Natural killer cell (primary cell): Measurements from ENCODE around the gene LHFPL2. TPM values are rescaled to one million over a fixed set of nuclear protein-coding genes. Genes with fewer than 3 reads are reported as not detected.

Experiments used
- ATAC-seq, 3 donors: fragments of 150-1000 bp in 2 of 3; fragments of 200-7000 bp in 1 of 3; cut with Tn5 transposase; 1 replicate in 1 of 3; 2 replicates in 2 of 3; pipeline ENCODE4 v1.10.0; 2021; ENCODE audit warnings: mild to moderate bottlenecking in 2 of 3, moderate library complexity in 2 of 3
- DNase-seq, 2 donors: peaks; one replicate each; pipeline versions ENCODE4 v3.0.0 to v3.0.0-alpha.2; 2013 to 2021; ENCODE audit warnings: mixed read lengths in 1 of 2
- H3K27ac ChIP-seq: one replicate; pipeline ENCODE4 v1.5.1; 2013; ENCODE audit warnings: mild to moderate bottlenecking, low read length
- H3K27me3 ChIP-seq: one replicate; pipeline ENCODE4 v1.6.1; 2013; ENCODE audit warnings: low read length; ENCODE audit not compliant: control insufficient read depth, insufficient read depth
- H3K36me3 ChIP-seq: one replicate; pipeline ENCODE4 v1.6.1; 2013; ENCODE audit warnings: low read length; ENCODE audit not compliant: control insufficient read depth, insufficient read depth
- H3K4me1 ChIP-seq: one replicate; pipeline ENCODE4 v1.6.1; 2013; ENCODE audit warnings: low read length; ENCODE audit not compliant: control insufficient read depth, insufficient read depth
- H3K4me3 ChIP-seq: one replicate; pipeline ENCODE4 v1.5.1; 2013; ENCODE audit warnings: low read length
- H3K9me3 ChIP-seq: one replicate; pipeline ENCODE4 v1.6.1; 2013; ENCODE audit warnings: low read length; ENCODE audit not compliant: control insufficient read depth, insufficient read depth
- H3K27ac Mint-ChIP-seq, 2 donors: one replicate each; pipeline ENCODE4 v1.8.0; 2022; ENCODE audit warnings: mild to moderate bottlenecking in 2 of 2, mixed read lengths in 2 of 2, moderate library complexity in 1 of 2
- H3K27me3 Mint-ChIP-seq, 2 donors: one replicate each; pipeline ENCODE4 v1.8.0; 2022; ENCODE audit warnings: low read depth in 2 of 2, mixed read lengths in 2 of 2
- H3K36me3 Mint-ChIP-seq: one replicate; pipeline ENCODE4 v1.8.0; 2022; ENCODE audit warnings: mixed read lengths
- H3K4me1 Mint-ChIP-seq, 2 donors: one replicate each; pipeline ENCODE4 v1.8.0; 2022; ENCODE audit warnings: mixed read lengths in 2 of 2
- H3K4me3 Mint-ChIP-seq: one replicate; pipeline ENCODE4 v1.8.0; 2022; ENCODE audit warnings: mild to moderate bottlenecking, moderate library complexity, mixed read lengths
- H3K9me3 Mint-ChIP-seq, 2 donors: one replicate each; pipeline ENCODE4 v1.8.0; 2022; ENCODE audit warnings: mixed read lengths in 2 of 2
- CTCF ChIP-seq: fragments of 200-600 bp; IDR thresholded peaks from one replicate; pipeline ENCODE4 v1.8.0; 2022; ENCODE audit warnings: antibody characterized with exemption
- WGBS: methylation state at CpG from one replicate; pipeline ENCODE4 v1.1.7; 2013; ENCODE audit warnings: missing lambda C conversion rate; ENCODE audit not compliant: insufficient coverage; 5-methylcytosine and 5-hydroxymethylcytosine counted together
- intact Hi-C: fragments of 100-400 bp; cut with micrococcal nuclease; formaldehyde crosslinking; loops from one replicate; pipeline ENCODE4 v1.14.2; 2022
- total RNA-seq, 4 donors: library from RNA; stranded (reverse); fragments of 120-200 nt in 1 of 4; gene quantifications; one replicate each; pipeline versions ENCODE4 v1.2.3 to v1.2.4, GENCODE V29; 2013 to 2022

The LHFPL2 gene
- total RNA-seq, 3 donors from 2014 or later (not counting 1 experiment from before 2014, with no cell fraction given) = 0.85 to 1.9 (median 1.00) TPM

- Histone ChIP-seq H3K4me1 (no peaks in the 10 kb centered on the region), H3K36me3 (no peaks in the 10 kb centered on the region), H3K27me3 (no peaks in the 10 kb centered on the region), H3K27ac (no peak overlapping the region), H3K4me3 (no peak overlapping the region), H3K9me3 (no peaks in the 10 kb centered on the region)
- intact Hi-C loops = no loop called here
- ATAC-seq (no peak), DNase-seq (no peak)
- no peak for TF ChIP-seq CTCF
- no peaks in the 10 kb centered on the region for H3K4me1 Mint-ChIP-seq
- H3K27me3 Mint-ChIP-seq = peaks cover 7 to 46% of the 10 kb centered on the region in 2 donors
- no peak overlapping the region for H3K27ac Mint-ChIP-seq
- WGBS = 72% methylated on average over 7 of the region's 7 CpGs
- H3K36me3 Mint-ChIP-seq = no peaks in the 10 kb centered on the region
- no peak overlapping the region for H3K4me3 Mint-ChIP-seq
- H3K9me3 Mint-ChIP-seq = no peaks in the 10 kb centered on the region
Measured at GRCh38 chr5:78594610-78595457, 53.7 kb downstream of the LHFPL2 start.

- H3K4me3 ChIP-seq = no peak overlapping the region
- H3K27ac ChIP-seq = no peak overlapping the region
- no peak for TF ChIP-seq CTCF
- H3K27ac Mint-ChIP-seq = no peak overlapping the region
- no peaks in the 10 kb centered on the region for H3K4me1 ChIP-seq
- H3K36me3 Mint-ChIP-seq = no peaks in the 10 kb centered on the region
- ATAC-seq (peak in 1 of 3 donors; percentile 4), DNase-seq (no peak)
- no peaks in the 10 kb centered on the region for H3K9me3 Mint-ChIP-seq
- no peaks in the 10 kb centered on the region for H3K4me1 Mint-ChIP-seq
- no peaks in the 10 kb centered on the region for H3K36me3 ChIP-seq
- peaks cover 7 to 46% of the 10 kb centered on the region in 2 donors for H3K27me3 Mint-ChIP-seq
- WGBS = 95% methylated on average over 2 of the region's 3 CpGs
- no peaks in the 10 kb centered on the region for H3K27me3 ChIP-seq
- intact Hi-C loops = no loop called here
- H3K9me3 ChIP-seq = no peaks in the 10 kb centered on the region
- H3K4me3 Mint-ChIP-seq = no peak overlapping the region
Measured at GRCh38 chr5:78594021-78594420, 54.6 kb downstream of the LHFPL2 start.

- Mint-ChIP-seq H3K4me1 (no peaks in the 10 kb centered on the region), H3K27ac (no peak overlapping the region), H3K4me3 (no peak overlapping the region), H3K9me3 (no peaks in the 10 kb centered on the region), H3K27me3 (peaks cover 7 to 46% of the 10 kb centered on the region in 2 donors), H3K36me3 (no peaks in the 10 kb centered on the region)
- intact Hi-C loops = no loop called here
- Histone ChIP-seq H3K36me3 (no peaks in the 10 kb centered on the region), H3K4me3 (no peak overlapping the region), H3K9me3 (no peaks in the 10 kb centered on the region), H3K27me3 (no peaks in the 10 kb centered on the region), H3K27ac (no peak overlapping the region), H3K4me1 (no peaks in the 10 kb centered on the region)
- 94% methylated on average over 1 of the region's 2 CpGs for WGBS
- TF ChIP-seq CTCF = no peak
- ATAC-seq = no peak
- no peak for DNase-seq
Measured at GRCh38 chr5:78593465-78593864, 55.1 kb downstream of the LHFPL2 start.
